Limb (tissue), 2 donors: ENCODE measurements around the gene HS1BP3.

ENCODE experiments used
- DNase-seq, 2 donors: peaks; one replicate each; pipeline ENCODE4 v3.0.0-alpha.2; 2016; ENCODE audit errors: extremely low spot score in 2 of 2

HS1BP3 gene

GRCh38 chr2:20631617-20632307 lies 19.1 kb downstream of the HS1BP3 start:
- DNase-seq = no peak

GRCh38 chr2:20630967-20631366 lies 19.9 kb downstream of the HS1BP3 start:
- DNase-seq = no peak

- peak in 1 of 2 donors; percentile 67 for DNase-seq
These were observed 21.2 kb downstream of the HS1BP3 start for GRCh38 chr2:20629581-20630171.

GRCh38 chr2:20629181-20629580 lies 21.7 kb downstream of the HS1BP3 start:
- DNase-seq = no peak

- DNase-seq = no peak
These were observed 23.1 kb downstream of the HS1BP3 start for GRCh38 chr2:20627712-20628380.

GRCh38 chr2:20626698-20627513 lies 24.0 kb downstream of the HS1BP3 start:
- DNase-seq = no peak

- DNase-seq = no peak
These were observed 24.6 kb downstream of the HS1BP3 start for GRCh38 chr2:20626392-20626697.

- DNase-seq = no peak
These were observed 25.2 kb downstream of the HS1BP3 start for GRCh38 chr2:20625491-20626391.

GRCh38 chr2:20624884-20625485 lies 25.9 kb downstream of the HS1BP3 start:
- DNase-seq = no peak

GRCh38 chr2:20624156-20624883 lies 26.6 kb downstream of the HS1BP3 start:
- no peak for DNase-seq

GRCh38 chr2:20623741-20624155 lies 27.1 kb downstream of the HS1BP3 start:
- no peak for DNase-seq

GRCh38 chr2:20623241-20623640 lies 27.7 kb downstream of the HS1BP3 start:
- no peak for DNase-seq

GRCh38 chr2:20622731-20623130 lies 28.2 kb downstream of the HS1BP3 start:
- no peak for DNase-seq

GRCh38 chr2:20622296-20622686 lies 28.6 kb downstream of the HS1BP3 start:
- DNase-seq = no peak

- DNase-seq = no peak
These were observed 29.3 kb downstream of the HS1BP3 start for GRCh38 chr2:20621366-20622295.

- DNase-seq = no peak
These were observed 30.1 kb downstream of the HS1BP3 start for GRCh38 chr2:20620696-20621365.

GRCh38 chr2:20620271-20620681 lies 30.6 kb downstream of the HS1BP3 start:
- no peak for DNase-seq

GRCh38 chr2:20619624-20620024 lies 31.3 kb downstream of the HS1BP3 start:
- DNase-seq = no peak
